Spleen (tissue), 11 donors: ENCODE measurements around the gene NAPEPLD. TPM values are rescaled to one million over a fixed set of nuclear protein-coding genes. Genes with fewer than 3 reads are reported as not detected.

ENCODE experiments used
- DNase-seq: peaks from one replicate; pipeline ENCODE4 v3.0.0-alpha.2; 2020
- H3K27ac ChIP-seq, 8 donors: fragments of 200-600 bp; sonication (generic) in 7 of 8; 1 replicate in 4 of 8; 2 replicates in 4 of 8; pipeline versions ENCODE4 v1.5.0 to v1.8.0; 2016 to 2021; ENCODE audit warnings: inconsistent platforms in 4 of 8, mild to moderate bottlenecking in 4 of 8, moderate library complexity in 1 of 8
- H3K27me3 ChIP-seq, 7 donors: fragments of 200-600 bp; sonication (generic) in 6 of 7; replicated peaks in 1 of 7; 1 replicate in 4 of 7; 2 replicates in 3 of 7; pipeline versions ENCODE4 v1.5.0 to v1.8.0; 2016 to 2021; ENCODE audit warnings: inconsistent platforms in 3 of 7, mild to moderate bottlenecking in 1 of 7
- H3K36me3 ChIP-seq, 6 donors: fragments of 200-600 bp; sonication (generic) in 5 of 6; 1 replicate in 4 of 6; 2 replicates in 2 of 6; pipeline versions ENCODE4 v1.5.0 to v1.8.0; 2016 to 2021; ENCODE audit warnings: inconsistent platforms in 2 of 6
- H3K4me1 ChIP-seq, 6 donors: fragments of 200-600 bp; sonication (generic) in 5 of 6; 1 replicate in 3 of 6; 2 replicates in 3 of 6; pipeline versions ENCODE4 v1.5.0 to v1.8.0; 2016 to 2021; ENCODE audit warnings: inconsistent platforms in 3 of 6
- H3K4me3 ChIP-seq, 8 donors: fragments of 200-600 bp; sonication (generic) in 7 of 8; 1 replicate in 4 of 8; 2 replicates in 4 of 8; pipeline versions ENCODE4 v1.5.0 to v1.8.0; 2016 to 2021; ENCODE audit warnings: inconsistent platforms in 4 of 8, mild to moderate bottlenecking in 4 of 8, moderate library complexity in 2 of 8
- H3K9me3 ChIP-seq, 8 donors: fragments of 200-600 bp; sonication (generic) in 7 of 8; 1 replicate in 4 of 8; 2 replicates in 4 of 8; pipeline versions ENCODE4 v1.5.0 to v1.8.0; 2016 to 2021; ENCODE audit warnings: inconsistent platforms in 4 of 8
- CTCF ChIP-seq, 11 experiments: fragments of 200-600 bp in 7 of 11; fragments of 450-650 bp in 4 of 11; sonication (generic) in 4 of 11; IDR thresholded peaks in 8 of 11; conservative IDR thresholded peaks in 3 of 11; 1 replicate in 7 of 11; 2 replicates in 4 of 11; pipeline versions ENCODE4 v1.4.0 to v1.8.0; 2016 to 2021; ENCODE audit warnings: antibody characterized with exemption in 11 of 11, inconsistent platforms in 4 of 11, mild to moderate bottlenecking in 1 of 11
- POLR2A ChIP-seq, 3 donors: fragments of 450-650 bp; IDR thresholded peaks; one replicate each; pipeline ENCODE4 v1.5.1; 2017; ENCODE audit warnings: antibody characterized with exemption in 3 of 3, mild to moderate bottlenecking in 1 of 3
- POLR2AphosphoS5 ChIP-seq, 3 donors: sonication (generic); formaldehyde crosslinking; IDR thresholded peaks; one replicate each; pipeline ENCODE4 v1.5.1; 2017; ENCODE audit warnings: antibody characterized with exemption in 3 of 3
- WGBS, 5 donors: extraction: QIAGEN DNeasy Blood & Tissue Kit in 3 of 5; methylation state at CpG; one replicate each; pipeline versions ENCODE4 v1.1.5 to v1.1.7; 2013 to 2018; 5-methylcytosine and 5-hydroxymethylcytosine counted together
- intact Hi-C: fragments of 100-400 bp; cut with DNase I; formaldehyde crosslinking; loops from one replicate; pipeline ENCODE4 v1.15.0; 2023; ENCODE audit warnings: low total_unique reads
- polyA plus RNA-seq, 3 donors: library from polyadenylated mRNA; stranded (reverse); fragments of 200-250 nt; gene quantifications; one replicate each; pipeline ENCODE4 v1.2.1, GENCODE V29; 2013
- total RNA-seq, 7 donors: library from RNA; depleted of rRNA in 3 of 7; stranded (reverse); fragments of >200 nt in 3 of 7; fragmentation: NEBNext Ultra II Directional in 4 of 7; extraction: Animal tissue kit (Norgen Biotek cat#: 25700) in 4 of 7; gene quantifications; one replicate each; pipeline versions ENCODE4 v1.1.0 to v1.2.1, GENCODE V29; 2016 to 2021
- donor health status: healthy with polysubstance abuse.
- donor health status: DM: no; HTN: no; CAD: no; lungs with moderate emphysema.
- donor health status: DM: no; HTN: no; CAD: no.
- donor health status: Bipolar disorder and iron deficiency.
- donor health status: healthy.
- donor health status: DM: no; HTN: no; CAD: no.
- donor health status: DM: yes; HTN: yes; CAD: no.

The NAPEPLD gene
- total and polyA plus RNA-seq, 10 donors, result 3.5 to 40.4 (median 24.2) TPM

- intact Hi-C loops, result no loop called here
- Histone ChIP-seq H3K4me1 (peaks cover 0 to 33% (median 6%) of the 10 kb centered on the region in 6 donors), H3K36me3 (peaks cover 0 to 68% (median 17%) of the 10 kb centered on the region in 6 donors), H3K9me3 (no peaks in the 10 kb centered on the region), H3K27ac (no peak overlapping the region), H3K4me3 (no peak overlapping the region), H3K27me3 (no peaks in the 10 kb centered on the region)
- TF ChIP-seq POLR2AphosphoS5 (IDR thresholded peaks at IDR 0.05), result no peak
- no peak for TF ChIP-seq POLR2A (IDR thresholded peaks at IDR 0.05)
- no peak for TF ChIP-seq CTCF (IDR thresholded peaks at IDR 0.05 in 8 of 11, conservative IDR thresholded peaks at IDR 0.05 in 3 of 11)
- DNase-seq, result no peak
- 73 to 89% (median 85%) methylated on average over 2 of the region's 2 CpGs for WGBS, 5 donors
Measured at GRCh38 chr7:103127006-103127405, 21.9 kb downstream of the NAPEPLD start.

DNA sequence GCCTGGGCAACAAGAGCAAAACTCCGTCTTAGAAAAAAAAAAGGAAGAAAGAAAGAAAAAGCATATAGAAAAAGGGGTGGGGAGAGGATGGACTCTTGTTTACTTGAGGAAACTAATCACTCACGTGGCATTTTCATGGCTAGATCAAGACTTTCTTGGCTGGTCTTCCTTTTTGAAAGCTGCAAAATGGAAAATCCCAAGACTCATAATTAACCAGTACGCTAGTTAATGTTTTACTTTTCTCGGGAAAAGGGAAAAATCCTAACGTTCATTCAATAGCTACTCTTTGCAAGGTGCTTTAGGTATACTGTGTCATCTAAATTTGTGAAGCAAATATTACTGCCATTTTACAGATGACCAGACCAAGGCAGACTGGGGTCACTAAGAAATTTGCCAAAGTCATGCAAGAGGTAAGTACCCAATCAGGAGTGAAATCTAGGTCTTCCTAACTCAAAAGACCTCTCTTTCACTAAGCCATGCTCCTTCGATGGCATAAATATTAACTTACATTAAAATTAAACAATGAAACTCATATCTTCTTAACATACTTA lies 24.4 kb downstream of the NAPEPLD start:
- H3K27me3 ChIP-seq, result no peaks in the 10 kb centered on the region
- 74 to 87% (median 76%) methylated on average over 6 of the region's 6 CpGs for WGBS, 5 donors
- TF ChIP-seq POLR2AphosphoS5 (IDR thresholded peaks at IDR 0.05) (no peak), POLR2A (IDR thresholded peaks at IDR 0.05) (no peak), CTCF (IDR thresholded peaks at IDR 0.05 in 8 of 11, conservative IDR thresholded peaks at IDR 0.05 in 3 of 11) (no peak)
- no peak overlapping the region for H3K27ac ChIP-seq
- H3K36me3 ChIP-seq, result peaks cover 0 to 92% (median 21%) of the 10 kb centered on the region in 6 donors
- DNase-seq, result no peak
- H3K4me1 ChIP-seq, result peaks cover 0 to 10% (median 0%) of the 10 kb centered on the region in 6 donors
- H3K4me3 ChIP-seq, result no peak overlapping the region
- intact Hi-C loops, result no loop called here
- H3K9me3 ChIP-seq, result no peaks in the 10 kb centered on the region

- H3K4me1 ChIP-seq, result peaks cover 0 to 2% (median 0%) of the 10 kb centered on the region in 6 donors
- no peak overlapping the region for H3K4me3 ChIP-seq
- WGBS, 5 donors, result 46 to 71% (median 55%) methylated on average over 3 of the region's 3 CpGs
- TF ChIP-seq CTCF (IDR thresholded peaks at IDR 0.05 in 8 of 11, conservative IDR thresholded peaks at IDR 0.05 in 3 of 11) (no peak), POLR2AphosphoS5 (IDR thresholded peaks at IDR 0.05) (no peak), POLR2A (IDR thresholded peaks at IDR 0.05) (no peak)
- intact Hi-C loops, result no loop called here
- H3K9me3 ChIP-seq, result no peaks in the 10 kb centered on the region
- no peak for DNase-seq
- H3K27me3 ChIP-seq, result no peaks in the 10 kb centered on the region
- H3K36me3 ChIP-seq, result peaks cover 0 to 99% (median 22%) of the 10 kb centered on the region in 6 donors
- H3K27ac ChIP-seq, result no peak overlapping the region
Measured at GRCh38 chr7:103123529-103123928, 25.4 kb downstream of the NAPEPLD start.

GRCh38 chr7:103121641-103122040 lies 27.3 kb downstream of the NAPEPLD start:
- Histone ChIP-seq H3K27me3 (no peaks in the 10 kb centered on the region), H3K36me3 (peaks cover 0 to 95% (median 11%) of the 10 kb centered on the region in 6 donors), H3K27ac (no peak overlapping the region), H3K9me3 (no peaks in the 10 kb centered on the region), H3K4me3 (no peak overlapping the region), H3K4me1 (no peaks in the 10 kb centered on the region)
- no peak for DNase-seq
- intact Hi-C loops, result no loop called here
- no peak for TF ChIP-seq POLR2A (IDR thresholded peaks at IDR 0.05)
- no peak for TF ChIP-seq CTCF (IDR thresholded peaks at IDR 0.05 in 8 of 11, conservative IDR thresholded peaks at IDR 0.05 in 3 of 11)
- TF ChIP-seq POLR2AphosphoS5 (IDR thresholded peaks at IDR 0.05), result no peak
